Measurements from ENCODE around the gene ZNF469.

The ZNF469 gene

DNA sequence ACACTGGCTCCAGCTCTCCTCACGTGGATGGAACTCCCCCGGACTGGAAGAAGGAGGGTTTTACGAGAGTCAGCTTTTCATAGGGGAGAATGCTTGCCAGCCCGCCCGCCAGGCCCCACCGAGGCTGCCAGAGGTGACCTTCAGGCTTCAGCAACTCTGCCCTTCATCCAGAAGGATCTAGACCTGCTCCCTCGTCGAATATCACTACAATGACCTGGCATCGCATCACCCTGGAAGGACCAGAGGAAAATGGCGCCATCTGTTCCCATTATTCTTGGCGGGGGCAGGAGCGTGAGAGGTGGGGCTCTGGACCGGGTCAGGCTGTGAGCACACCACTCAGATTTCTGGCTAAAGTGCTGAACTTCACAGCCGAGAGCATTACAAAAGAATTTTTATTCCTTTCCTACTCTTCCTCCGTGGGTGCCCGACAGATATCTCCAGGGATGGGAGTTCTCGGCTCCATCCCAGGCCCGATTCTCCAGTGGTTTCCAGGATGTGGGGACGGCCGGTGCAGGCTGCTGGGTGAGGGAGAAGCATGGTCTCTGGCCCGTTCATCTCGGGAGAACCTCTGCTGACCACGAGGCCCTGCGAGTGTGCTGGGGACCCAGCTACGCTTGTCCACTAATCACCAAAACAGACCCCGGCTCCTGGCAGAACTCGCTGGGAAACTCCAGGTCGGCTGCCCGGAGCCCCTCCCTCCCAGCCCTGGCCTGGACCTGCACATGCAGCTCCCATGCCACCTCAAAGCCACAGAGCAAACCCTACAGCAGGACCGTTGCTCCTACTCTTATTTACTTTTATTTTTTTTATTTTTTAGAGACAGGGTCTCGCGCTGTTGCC lies 36.8 kb upstream of the ZNF469 start:
- Mint-ChIP-seq H3K27me3 (ENCODE audit: low read depth) (peaks cover 11% of the 10 kb centered on the region), H3K36me3 (ENCODE audit: low read depth) (no peaks in the 10 kb centered on the region), H3K27ac (no peak overlapping the region), H3K4me1 (no peaks in the 10 kb centered on the region), H3K4me3 (no peak overlapping the region), H3K9me3 (peaks cover 4% of the 10 kb centered on the region)
- TF ChIP-seq, protein P1, sequence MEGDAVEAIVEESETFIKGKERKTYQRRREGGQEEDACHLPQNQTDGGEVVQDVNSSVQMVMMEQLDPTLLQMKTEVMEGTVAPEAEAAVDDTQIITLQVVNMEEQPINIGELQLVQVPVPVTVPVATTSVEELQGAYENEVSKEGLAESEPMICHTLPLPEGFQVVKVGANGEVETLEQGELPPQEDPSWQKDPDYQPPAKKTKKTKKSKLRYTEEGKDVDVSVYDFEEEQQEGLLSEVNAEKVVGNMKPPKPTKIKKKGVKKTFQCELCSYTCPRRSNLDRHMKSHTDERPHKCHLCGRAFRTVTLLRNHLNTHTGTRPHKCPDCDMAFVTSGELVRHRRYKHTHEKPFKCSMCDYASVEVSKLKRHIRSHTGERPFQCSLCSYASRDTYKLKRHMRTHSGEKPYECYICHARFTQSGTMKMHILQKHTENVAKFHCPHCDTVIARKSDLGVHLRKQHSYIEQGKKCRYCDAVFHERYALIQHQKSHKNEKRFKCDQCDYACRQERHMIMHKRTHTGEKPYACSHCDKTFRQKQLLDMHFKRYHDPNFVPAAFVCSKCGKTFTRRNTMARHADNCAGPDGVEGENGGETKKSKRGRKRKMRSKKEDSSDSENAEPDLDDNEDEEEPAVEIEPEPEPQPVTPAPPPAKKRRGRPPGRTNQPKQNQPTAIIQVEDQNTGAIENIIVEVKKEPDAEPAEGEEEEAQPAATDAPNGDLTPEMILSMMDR (IDR thresholded peaks at IDR 0.05; ENCODE audit: unreplicated experiment in 3 of 3), result no peak

DNA sequence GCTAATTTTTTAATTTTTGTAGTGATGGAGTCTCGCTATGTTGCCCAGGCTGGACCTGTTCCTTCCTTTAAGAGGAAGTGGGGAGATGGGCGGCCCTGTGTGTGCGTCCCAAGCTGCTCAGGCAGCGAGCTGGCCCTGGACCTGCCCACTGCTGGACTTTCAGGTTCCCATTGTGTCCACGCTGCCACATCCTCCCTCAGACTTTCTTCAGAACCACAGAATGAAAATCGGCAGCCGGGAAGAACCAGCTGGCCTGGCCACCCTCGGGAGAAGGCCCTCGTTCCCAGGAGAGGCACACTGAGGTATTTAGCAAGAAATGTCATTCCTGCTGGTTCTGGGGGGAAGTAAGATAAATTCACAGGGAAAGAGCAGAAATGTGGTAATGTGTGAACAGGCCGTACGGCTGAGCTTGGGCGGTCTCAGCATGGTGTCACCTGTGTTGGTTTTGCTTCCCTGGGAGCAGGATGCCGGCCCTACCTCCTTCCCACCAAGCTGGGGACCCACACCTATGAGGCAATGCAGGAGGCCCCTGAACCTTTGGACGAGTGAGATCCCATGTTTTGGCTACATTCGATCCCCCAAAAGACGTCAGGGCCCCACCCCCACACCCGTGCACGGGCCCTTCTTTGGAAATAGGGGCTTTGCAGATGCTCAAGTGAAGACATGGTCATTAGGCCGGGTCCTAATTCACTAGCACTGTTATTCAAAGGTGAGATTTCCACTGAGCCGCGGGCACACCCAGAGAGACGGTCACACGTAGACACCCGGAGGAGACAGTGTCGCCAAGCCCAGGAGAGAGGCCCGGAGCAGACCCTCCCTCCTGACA lies 35.9 kb upstream of the ZNF469 start:
- Mint-ChIP-seq H3K27ac (no peak overlapping the region), H3K27me3 (ENCODE audit: low read depth) (peaks cover 4% of the 10 kb centered on the region), H3K9me3 (peaks cover 4% of the 10 kb centered on the region), H3K4me1 (no peaks in the 10 kb centered on the region), H3K36me3 (ENCODE audit: low read depth) (no peaks in the 10 kb centered on the region), H3K4me3 (no peak overlapping the region)
- TF ChIP-seq, protein P1 (IDR thresholded peaks at IDR 0.05; ENCODE audit: unreplicated experiment in 3 of 3), result no peak

DNA sequence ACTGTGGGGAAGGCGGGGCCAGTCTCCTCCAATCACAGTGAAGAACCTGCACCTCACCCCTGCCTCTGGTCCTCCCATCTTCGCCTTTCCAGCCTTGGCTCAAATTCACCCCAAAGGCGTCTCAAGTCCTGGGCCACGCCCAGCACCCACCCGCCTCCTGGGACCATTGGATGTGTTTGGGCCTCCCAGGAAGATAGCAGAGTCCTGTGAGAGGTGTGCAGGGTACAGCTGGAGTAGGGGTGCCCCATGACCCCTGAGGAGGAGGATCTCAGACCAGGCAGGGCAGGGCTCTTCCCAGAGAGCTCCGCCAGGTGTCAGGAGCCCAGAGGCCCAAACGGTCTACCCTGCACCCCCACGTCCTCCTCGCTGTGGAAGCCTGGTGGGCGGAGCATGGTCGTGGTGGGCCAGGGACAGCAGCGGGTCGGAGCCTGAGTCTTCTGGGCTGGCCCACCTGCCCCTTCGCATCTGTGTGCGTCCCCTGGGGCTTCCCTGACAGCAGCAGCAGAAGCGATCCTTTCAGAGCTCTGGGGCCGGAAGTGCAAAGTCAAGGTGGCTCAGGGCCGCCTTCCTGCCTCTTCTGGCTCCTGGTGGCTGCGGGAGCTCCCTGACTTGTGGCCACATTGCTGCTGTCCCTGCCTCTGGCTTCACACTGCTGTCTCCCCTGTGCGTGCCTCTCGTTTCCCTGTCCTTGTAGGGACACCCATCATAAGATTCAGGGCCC lies 34.9 kb upstream of the ZNF469 start:
- TF ChIP-seq, protein P1 (IDR thresholded peaks at IDR 0.05; ENCODE audit: unreplicated experiment in 3 of 3), result no peak
- no peaks in the 10 kb centered on the region for H3K36me3 Mint-ChIP-seq (ENCODE audit: low read depth)
- H3K9me3 Mint-ChIP-seq, result peaks cover 4% of the 10 kb centered on the region
- no peak overlapping the region for H3K27ac Mint-ChIP-seq
- H3K27me3 Mint-ChIP-seq (ENCODE audit: low read depth), result peaks cover 4% of the 10 kb centered on the region
- no peaks in the 10 kb centered on the region for H3K4me1 Mint-ChIP-seq
- H3K4me3 Mint-ChIP-seq, result no peak overlapping the region

DNA sequence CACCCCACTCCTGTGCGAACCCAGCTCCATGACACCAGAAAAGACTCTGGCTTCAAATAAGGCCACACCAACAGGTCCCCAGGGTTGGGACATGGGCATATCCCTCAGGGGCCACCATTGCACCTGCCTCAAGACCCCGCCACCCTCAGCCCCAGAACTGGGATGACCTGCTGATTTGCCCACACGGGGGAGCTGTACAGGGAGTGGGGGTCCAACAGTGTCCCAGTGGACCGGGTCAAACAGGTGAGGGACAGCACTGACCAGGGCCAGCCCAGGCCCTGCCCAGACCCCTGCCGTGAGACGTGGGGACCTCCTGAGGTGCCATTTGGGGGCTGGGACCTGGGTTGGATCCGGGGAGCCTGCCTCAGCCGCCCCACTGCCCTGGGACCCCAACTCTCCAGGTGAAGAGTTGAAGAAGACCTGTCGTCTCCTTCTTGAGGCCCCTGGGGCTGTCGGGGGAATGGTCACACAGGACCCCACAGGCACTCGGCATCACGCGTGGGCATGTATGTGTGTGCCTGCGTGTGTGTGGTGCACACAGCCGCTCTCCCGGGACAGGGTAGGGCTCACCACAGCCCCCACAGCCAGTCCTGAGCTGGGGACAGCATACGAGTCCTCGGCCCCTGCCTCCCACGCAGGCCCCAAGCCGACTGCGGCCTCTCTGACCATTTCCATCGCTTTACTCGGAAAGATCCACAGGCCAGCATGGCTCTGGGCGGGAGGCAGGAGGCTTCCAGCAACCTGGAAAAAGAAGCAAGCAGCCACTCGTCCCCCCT lies 34.2 kb upstream of the ZNF469 start:
- H3K36me3 Mint-ChIP-seq (ENCODE audit: low read depth), result no peaks in the 10 kb centered on the region
- H3K9me3 Mint-ChIP-seq, result no peaks in the 10 kb centered on the region
- H3K27ac Mint-ChIP-seq, result no peak overlapping the region
- no peaks in the 10 kb centered on the region for H3K4me1 Mint-ChIP-seq
- H3K27me3 Mint-ChIP-seq (ENCODE audit: low read depth), result peaks cover 4% of the 10 kb centered on the region
- TF ChIP-seq, protein P1 (IDR thresholded peaks at IDR 0.05; ENCODE audit: unreplicated experiment in 3 of 3), result no peak
- no peak overlapping the region for H3K4me3 Mint-ChIP-seq

DNA sequence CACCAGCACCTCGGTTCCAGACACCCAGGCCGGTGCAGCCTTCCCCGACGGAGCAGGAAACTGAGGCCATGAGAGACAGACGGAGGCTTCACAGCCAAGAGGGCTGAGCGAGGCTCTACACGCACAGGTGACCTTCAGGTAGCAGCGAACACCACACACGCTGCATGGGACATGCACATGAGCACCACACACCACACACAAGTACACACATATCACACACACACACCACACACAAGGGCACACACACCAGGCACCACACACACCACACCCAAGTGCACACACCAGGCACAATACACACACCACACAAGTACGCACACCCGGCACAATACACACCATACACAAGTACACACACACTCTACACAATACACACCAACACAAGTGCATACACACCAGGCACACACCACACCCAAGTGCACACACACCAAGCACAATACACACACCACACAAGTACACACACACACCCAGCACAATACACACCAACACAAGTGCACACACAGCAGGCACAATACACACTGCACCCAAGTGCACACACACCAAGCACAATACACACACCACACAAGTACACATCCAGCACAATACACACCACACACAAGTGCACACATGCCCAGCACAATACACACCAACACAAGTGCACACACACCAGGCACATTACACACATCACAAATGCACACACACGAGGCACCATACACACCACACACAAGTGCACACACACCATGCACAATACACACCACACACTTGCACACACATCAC lies 33.4 kb upstream of the ZNF469 start:
- Mint-ChIP-seq H3K36me3 (ENCODE audit: low read depth) (no peaks in the 10 kb centered on the region), H3K4me3 (no peak overlapping the region), H3K4me1 (no peaks in the 10 kb centered on the region), H3K9me3 (no peaks in the 10 kb centered on the region), H3K27me3 (ENCODE audit: low read depth) (peaks cover 4% of the 10 kb centered on the region), H3K27ac (no peak overlapping the region)
- TF ChIP-seq, protein P1 (IDR thresholded peaks at IDR 0.05; ENCODE audit: unreplicated experiment in 3 of 3), result no peak
